H1 (cell line): ENCODE data around the gene CAMKK2. TPM values are rescaled to one million over a fixed set of nuclear protein-coding genes. Genes with fewer than 3 reads are reported as not detected.

Source experiments
- CTCF ChIA-PET: fragments of 300-600 bp; sonication (Branson Sonifier 250); formaldehyde crosslinking; loops from one replicate; lab custom pipeline; 2021; ENCODE audit not compliant: partially characterized antibody; lab: Charles Lee
- POLR2A ChIA-PET: fragments of 300-600 bp; sonication (Branson Sonifier 250); formaldehyde crosslinking; loops from one replicate; lab custom pipeline; 2021; ENCODE audit warnings: inconsistent platforms; ENCODE audit not compliant: partially characterized antibody; lab: Charles Lee
- DNase-seq, 2 experiments: peaks; one replicate each; pipeline versions ENCODE4 v3.0.0 to v3.0.0-alpha.2; 2010 to 2022; ENCODE audit warnings: low spot score in 2 of 2, low read depth in 1 of 2, mixed read lengths in 1 of 2
- FAIRE-seq: peaks from 2 replicates; lab custom pipeline; 2011; peaks lifted over from hg19 to GRCh38; lab: Jason Lieb, UNC
- H2AFZ ChIP-seq: 2 replicates; pipeline ENCODE4 v1.8.1; 2012; ENCODE audit warnings: low read length, inconsistent platforms
- H2AK5ac ChIP-seq: 2 replicates; pipeline ENCODE4 v1.6.1; 2013; ENCODE audit warnings: low read depth, low read length
- H2BK120ac ChIP-seq: replicated peaks from 2 replicates; pipeline ENCODE3; 2013; ENCODE audit warnings: low read depth, low read length, inconsistent platforms
- H2BK12ac ChIP-seq: 2 replicates; pipeline ENCODE4 v1.6.1; 2013; ENCODE audit warnings: low read depth, low read length
- H2BK15ac ChIP-seq: 2 replicates; pipeline ENCODE4 v1.6.1; 2013; ENCODE audit warnings: low read length
- H2BK20ac ChIP-seq: 2 replicates; pipeline ENCODE4 v1.6.1; 2013; ENCODE audit warnings: low read length
- H2BK5ac ChIP-seq: 2 replicates; pipeline ENCODE4 v1.6.1; 2013; ENCODE audit warnings: low read depth, low read length
- H3K14ac ChIP-seq: 2 replicates; pipeline ENCODE4 v1.6.1; 2013; ENCODE audit warnings: inconsistent platforms; ENCODE audit not compliant: insufficient read length
- H3K18ac ChIP-seq: 2 replicates; pipeline ENCODE4 v1.6.1; 2013; ENCODE audit warnings: low read length; ENCODE audit errors: extremely low read depth
- H3K23ac ChIP-seq: 2 replicates; pipeline ENCODE4 v1.6.1; 2013; ENCODE audit warnings: inconsistent platforms; ENCODE audit not compliant: insufficient read length
- H3K23me2 ChIP-seq: 2 replicates; pipeline ENCODE4 v1.6.1; 2013; ENCODE audit warnings: low read depth, low read length
- H3K27ac ChIP-seq: 2 replicates; pipeline ENCODE4 v1.6.1; 2011; ENCODE audit warnings: low read depth, low read length, inconsistent platforms
- H3K27me3 ChIP-seq, 4 experiments: replicated peaks in 1 of 4; 1 replicate in 1 of 4; 2 replicates in 3 of 4; pipeline versions ENCODE4 v1.6.1 to v1.8.1; 2011 to 2013; ENCODE audit warnings: low read length in 3 of 4, mild to moderate bottlenecking in 3 of 4, inconsistent platforms in 2 of 4, mixed read lengths in 2 of 4, moderate library complexity in 1 of 4; ENCODE audit not compliant: control insufficient read depth in 3 of 4, insufficient read depth in 3 of 4; ENCODE audit errors: extremely low read depth in 1 of 4
- H3K36me3 ChIP-seq, 4 experiments: 2 replicates each; pipeline versions ENCODE4 v1.6.1 to v1.8.1; 2011 to 2013; ENCODE audit warnings: mild to moderate bottlenecking in 4 of 4, low read length in 3 of 4, moderate library complexity in 2 of 4, control low read depth in 1 of 4, inconsistent platforms in 1 of 4; ENCODE audit not compliant: insufficient read depth in 4 of 4, control insufficient read depth in 2 of 4
- H3K4ac ChIP-seq: replicated peaks from 2 replicates; pipeline ENCODE3; 2013; ENCODE audit warnings: low read length, low read depth, mixed read lengths, inconsistent platforms; ENCODE audit not compliant: insufficient read length
- H3K4me1 ChIP-seq, 4 experiments: replicated peaks in 1 of 4; 1 replicate in 1 of 4; 2 replicates in 3 of 4; pipeline versions ENCODE4 v1.6.1 to v1.8.1; 2011 to 2013; ENCODE audit warnings: low read length in 3 of 4, inconsistent platforms in 2 of 4, mixed read lengths in 1 of 4; ENCODE audit not compliant: insufficient read depth in 4 of 4, control insufficient read depth in 3 of 4
- H3K4me2 ChIP-seq, 2 experiments: 2 replicates each; pipeline versions ENCODE4 v1.6.1 to v1.8.1; 2011 to 2013; ENCODE audit warnings: low read depth in 2 of 2, low read length in 2 of 2, control low read depth in 1 of 2, inconsistent platforms in 1 of 2, mild to moderate bottlenecking in 1 of 2; ENCODE audit not compliant: insufficient read depth in 1 of 2
- H3K4me3 ChIP-seq, 4 experiments: fragments of 200-600, 300-600 bp in 1 of 4; sonication (generic), shearing (Covaris generic), sonication (Bioruptor Twin) in 1 of 4; 2 replicates each; pipeline versions ENCODE4 v1.5.1 to v1.8.1; 2011 to 2016; ENCODE audit warnings: low read length in 4 of 4, low read depth in 3 of 4, control low read depth in 2 of 4, inconsistent platforms in 2 of 4, mild to moderate bottlenecking in 2 of 4, mixed read lengths in 1 of 4, moderate library complexity in 1 of 4; ENCODE audit not compliant: insufficient read depth in 2 of 4; ENCODE audit errors: extremely low read depth in 1 of 4
- H3K56ac ChIP-seq: replicated peaks from 2 replicates; pipeline ENCODE3; 2013; ENCODE audit warnings: low read depth, mild to moderate bottlenecking, mixed read lengths, low read length, inconsistent platforms; ENCODE audit not compliant: insufficient read length
- H3K79me1 ChIP-seq: 2 replicates; pipeline ENCODE4 v1.6.1; 2013; ENCODE audit warnings: low read depth, low read length, control low read depth
- H3K79me2 ChIP-seq, 2 experiments: 2 replicates each; pipeline versions ENCODE4 v1.6.1 to v1.8.1; 2012 to 2013; ENCODE audit warnings: low read length in 2 of 2, mild to moderate bottlenecking in 2 of 2, inconsistent platforms in 1 of 2; ENCODE audit not compliant: insufficient read depth in 2 of 2, control insufficient read depth in 1 of 2
- H3K9ac ChIP-seq, 4 experiments: replicated peaks in 1 of 4; 1 replicate in 1 of 4; 2 replicates in 3 of 4; pipeline versions ENCODE4 v1.6.1 to v1.8.1; 2011 to 2013; ENCODE audit warnings: low read depth in 3 of 4, low read length in 3 of 4, control low read depth in 2 of 4, mild to moderate bottlenecking in 2 of 4, moderate library complexity in 2 of 4, inconsistent platforms in 1 of 4; ENCODE audit errors: extremely low read depth in 1 of 4
- H3K9me3 ChIP-seq, 2 experiments: 2 replicates each; pipeline versions ENCODE4 v1.6.1 to v1.8.1; 2012 to 2013; ENCODE audit warnings: mild to moderate bottlenecking in 2 of 2, moderate library complexity in 2 of 2, control low read depth in 1 of 2, inconsistent platforms in 1 of 2, low read depth in 1 of 2, low read length in 1 of 2, mixed read lengths in 1 of 2; ENCODE audit not compliant: insufficient read depth in 2 of 2
- H4K20me1 ChIP-seq, 2 experiments: replicated peaks in 1 of 2; 2 replicates each; pipeline versions ENCODE3 to v1.8.1; 2011 to 2013; ENCODE audit warnings: inconsistent platforms in 2 of 2, low read length in 2 of 2, mild to moderate bottlenecking in 1 of 2; ENCODE audit not compliant: insufficient read depth in 2 of 2, control insufficient read depth in 1 of 2
- H4K5ac ChIP-seq: 2 replicates; pipeline ENCODE4 v1.6.1; 2013; ENCODE audit warnings: low read length, low read depth, mixed read lengths, inconsistent platforms; ENCODE audit not compliant: insufficient read length
- H4K8ac ChIP-seq: 2 replicates; pipeline ENCODE4 v1.8.0; 2013; ENCODE audit warnings: mild to moderate bottlenecking, moderate library complexity, low read length, inconsistent platforms; ENCODE audit not compliant: insufficient read depth; ENCODE audit errors: extremely low read depth
- H4K91ac ChIP-seq: replicated peaks from 2 replicates; pipeline ENCODE3; 2013; ENCODE audit warnings: low read length, mixed read lengths, inconsistent platforms; ENCODE audit not compliant: insufficient read length
- HDAC2 ChIP-seq, 2 experiments: fragments of 300-600 bp in 1 of 2; sonication (generic) in 1 of 2; IDR thresholded peaks; 2 replicates each; pipeline ENCODE4 v1.6.1; 2011 to 2012; ENCODE audit warnings: low read depth in 2 of 2, low read length in 2 of 2, mild to moderate bottlenecking in 2 of 2, moderate library complexity in 2 of 2, borderline replicate concordance in 1 of 2, inconsistent platforms in 1 of 2
- KDM1A ChIP-seq: fragments of 200-600, 300-600 bp; sonication (generic); IDR thresholded peaks from 2 replicates; pipeline ENCODE4 v1.7.1; 2016; ENCODE audit warnings: mild to moderate bottlenecking, low read length, borderline replicate concordance
- MAX ChIP-seq: IDR thresholded peaks from 2 replicates; pipeline ENCODE4 v1.6.1; 2012; ENCODE audit warnings: inconsistent platforms
- WGBS, 2 experiments: shearing (Covaris generic) in 1 of 2; methylation state at CpG; one replicate each; pipeline versions ENCODE4 v1.1.6 to v1.1.7; 2013 to 2015; ENCODE audit warnings: low lambda C conversion rate in 2 of 2, mixed read lengths in 2 of 2, inconsistent platforms in 1 of 2, low coverage in 1 of 2, missing lambda C conversion rate in 1 of 2; ENCODE audit not compliant: insufficient replicate concordance in 2 of 2, insufficient coverage in 1 of 2, insufficient read length in 1 of 2; ENCODE audit errors: extremely low coverage in 1 of 2, missing lambda C conversion rate in 1 of 2; 5-methylcytosine and 5-hydroxymethylcytosine counted together
- polyA plus RNA-seq, 7 experiments: library from polyadenylated mRNA; depleted of rRNA in 3 of 7; stranded (reverse) in 5 of 7; unstranded in 2 of 7; fragments of >200 nt in 5 of 7; fragments of 200-250 nt in 2 of 7; gene quantifications; 1 replicate in 5 of 7; 2 replicates in 1 of 7; 4 replicates in 1 of 7; pipeline versions ENCODE4 v1.2.1 to v1.2.3, GENCODE V29; 2011 to 2013; ENCODE audit warnings: missing spikeins in 2 of 7, mixed read lengths in 2 of 7
- total RNA-seq: library from RNA; stranded (reverse); fragmentation: NEBNext Ultra II Directional; extraction: Animal tissue kit (Norgen Biotek cat#: 25700); gene quantifications from 2 replicates; pipeline ENCODE4 v1.2.1, GENCODE V29; 2021

CAMKK2 gene
- total and polyA plus RNA-seq, 2 of the 8 experiments (the other 6 are each of a cell fraction or from before 2014, with no cell fraction given) = 29.6 to 30.6 TPM

- POLR2A ChIA-PET = interaction anchor here (1.1 kb wide), 2 partner anchors 23 to 57 kb away, joined by 3 to 4 read pairs; no protein-coding TSS in a partner anchor
- H3K18ac ChIP-seq = no peak overlapping the region
Measured at GRCh38 chr12:121294151-121294889, 2.2 kb downstream of the CAMKK2 start.

More at GRCh38 chr12:121294151-121294889, 2.2 kb downstream of the CAMKK2 start:
- no peak overlapping the region for H2AK5ac ChIP-seq
- no peak overlapping the region for H3K4me3 ChIP-seq
- no peak overlapping the region; a peak in 1 of 4 replicates for H3K4me2 ChIP-seq
- H3K79me2 ChIP-seq = peaks cover 0 to 21% of the 10 kb centered on the region in 2 experiments; a peak in 2 of 4 replicates
- no peaks in the 10 kb centered on the region for H3K27me3 ChIP-seq
- H2BK12ac ChIP-seq = no peak overlapping the region
- peaks cover 0 to 7% (median 1%) of the 10 kb centered on the region in 4 experiments; a peak in 3 of 7 replicates for H3K4me1 ChIP-seq
- FAIRE-seq (no peak), DNase-seq (no peak)
- no peak overlapping the region for H3K14ac ChIP-seq
- H2BK15ac ChIP-seq = no peak overlapping the region
- H4K91ac ChIP-seq = no peak overlapping the region
- CTCF ChIA-PET = interaction anchor here (1.4 to 1.8 kb wide), 2 partner anchors 55 to 233 kb away, joined by 3 to 4 read pairs; no protein-coding TSS in a partner anchor
- H2BK20ac ChIP-seq = no peak overlapping the region
- TF ChIP-seq MAX = no peak
- TF ChIP-seq HDAC2 (IDR thresholded peaks at IDR 0.05; ENCODE audit: borderline replicate concordance in 1 of 2, low read depth in 2 of 2, low read length in 2 of 2) = peak in 1 of 2 experiments; percentile 46; a peak in 1 of 4 replicates
- peak; percentile 61; the same call in 1 of the 2 replicates for TF ChIP-seq KDM1A
- H2AFZ ChIP-seq = no peak overlapping the region
- peaks cover 2 to 5% of the 10 kb centered on the region in 2 experiments for H4K20me1 ChIP-seq
- H3K9ac ChIP-seq = no peak overlapping the region
- H3K23ac ChIP-seq = no peak overlapping the region
- 90% methylated on average over 9 of the region's 10 CpGs; no CpG with 5 or more reads in 1 of the 2 experiments for WGBS, 2 experiments
- no peak overlapping the region for H3K4ac ChIP-seq
- no peak overlapping the region for H4K5ac ChIP-seq
- H3K79me1 ChIP-seq = peaks cover 10% of the 10 kb centered on the region; the same call in 1 of the 2 replicates
- H3K9me3 ChIP-seq = no peaks in the 10 kb centered on the region
- peaks cover 10% of the 10 kb centered on the region for H3K23me2 ChIP-seq
- no peak overlapping the region for H3K56ac ChIP-seq
- H3K27ac ChIP-seq = no peak overlapping the region
- no peak overlapping the region for H2BK5ac ChIP-seq
- H4K8ac ChIP-seq = no peak overlapping the region
- H3K36me3 ChIP-seq = no peaks in the 10 kb centered on the region; a peak in 2 of 8 replicates
- no peak overlapping the region for H2BK120ac ChIP-seq
